ENCODE results near the gene SLC9A3. TPM values are rescaled to one million over a fixed set of nuclear protein-coding genes. Genes with fewer than 3 reads are reported as not detected.

The SLC9A3 gene
- total RNA-seq, 1 experiment from 2014 or later, result 0.85 TPM

DNA sequence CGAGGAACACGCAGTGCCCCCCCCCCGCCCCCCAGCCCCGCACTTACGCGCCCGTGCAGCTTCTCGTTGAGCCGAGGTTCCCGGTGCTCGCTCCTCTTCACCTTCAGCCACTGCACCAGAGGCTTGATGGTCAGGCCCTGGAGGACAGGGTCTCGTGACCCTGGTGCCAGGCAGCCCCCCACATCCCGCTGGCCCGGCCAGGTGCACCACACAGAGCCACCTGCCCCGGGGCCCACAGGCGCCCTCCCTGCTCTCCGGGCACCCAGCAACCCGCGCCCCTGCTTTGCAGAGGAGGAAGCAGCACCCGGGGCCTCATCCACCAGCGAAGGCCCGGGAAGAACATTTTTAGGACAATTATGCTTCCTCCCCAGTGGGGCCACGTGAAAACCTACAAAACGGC lies 42.2 kb downstream of the SLC9A3 start:
- Histone ChIP-seq H2BK15ac (ENCODE audit: low read depth, low read length) (no peak overlapping the region), H3K14ac (ENCODE audit: insufficient read depth, low read length) (no peak overlapping the region), H3K4me2 (ENCODE audit: insufficient read depth, insufficient read length, low read length) (no peak overlapping the region), H3K27me3 (ENCODE audit: insufficient read depth, low read length) (no peaks in the 10 kb centered on the region), H3K23ac (ENCODE audit: insufficient read length, low read depth, low read length) (no peak overlapping the region), H3K4ac (ENCODE audit: low read depth, low read length) (no peak overlapping the region), H3K4me1 (ENCODE audit: insufficient read depth, low read length) (no peaks in the 10 kb centered on the region), H3K18ac (ENCODE audit: insufficient read length, low read depth, low read length) (no peak overlapping the region), H2BK120ac (ENCODE audit: low read depth, low read length, poor library complexity, severe bottlenecking) (no peak overlapping the region), H4K5ac (ENCODE audit: insufficient read length, low read depth, low read length) (no peak overlapping the region), H3K79me2 (ENCODE audit: insufficient read depth, low read length) (no peaks in the 10 kb centered on the region), H3K27ac (ENCODE audit: insufficient read length, low read depth, low read length) (no peak overlapping the region), H3K56ac (ENCODE audit: insufficient read length, low read depth, low read length) (no peak overlapping the region), H3K9ac (ENCODE audit: extremely low read depth, insufficient read length, low read length) (no peak overlapping the region), H2AK5ac (ENCODE audit: insufficient read length, low read length) (no peak overlapping the region), H2BK12ac (ENCODE audit: insufficient read length, low read depth, low read length) (no peak overlapping the region), H2AFZ (ENCODE audit: low read length) (no peak overlapping the region), H3K79me1 (ENCODE audit: insufficient read depth, low read depth, low read length, poor library complexity, severe bottlenecking) (no peaks in the 10 kb centered on the region), H2BK5ac (ENCODE audit: insufficient read length, low read length) (no peak overlapping the region), H3T11ph (ENCODE audit: low read length) (no peak overlapping the region), H4K91ac (ENCODE audit: insufficient read length, low read depth, low read length) (no peak overlapping the region), H3K23me2 (ENCODE audit: insufficient read length, low read depth, low read length, poor library complexity, severe bottlenecking) (no peaks in the 10 kb centered on the region), H4K8ac (replicated peaks; ENCODE audit: insufficient read length, low read depth, low read length) (no peak overlapping the region), H2BK20ac (ENCODE audit: low read depth, low read length, poor library complexity, severe bottlenecking) (no peak overlapping the region), H4K20me1 (ENCODE audit: control insufficient read depth, insufficient read depth, insufficient read length) (no peaks in the 10 kb centered on the region), H3K9me3 (ENCODE audit: control insufficient read depth, low read depth, low read length) (no peaks in the 10 kb centered on the region)
- WGBS (ENCODE audit: extremely low coverage, insufficient read length, low lambda C conversion rate), result no CpG with 5 or more reads among the region's 24 CpGs
- Mint-ChIP-seq H3K36me3 (ENCODE audit: insufficient read depth in 1 of 3, low read depth in 3 of 3) (no peaks in the 10 kb centered on the region), H3K4me3 (no peak overlapping the region), H3K9me3 (no peaks in the 10 kb centered on the region), H3K27ac (no peak overlapping the region), H3K27me3 (ENCODE audit: low read depth) (peaks cover 18% of the 10 kb centered on the region), H3K4me1 (no peaks in the 10 kb centered on the region; a peak in 1 of 4 replicates)
- TF ChIP-seq, protein P1, sequence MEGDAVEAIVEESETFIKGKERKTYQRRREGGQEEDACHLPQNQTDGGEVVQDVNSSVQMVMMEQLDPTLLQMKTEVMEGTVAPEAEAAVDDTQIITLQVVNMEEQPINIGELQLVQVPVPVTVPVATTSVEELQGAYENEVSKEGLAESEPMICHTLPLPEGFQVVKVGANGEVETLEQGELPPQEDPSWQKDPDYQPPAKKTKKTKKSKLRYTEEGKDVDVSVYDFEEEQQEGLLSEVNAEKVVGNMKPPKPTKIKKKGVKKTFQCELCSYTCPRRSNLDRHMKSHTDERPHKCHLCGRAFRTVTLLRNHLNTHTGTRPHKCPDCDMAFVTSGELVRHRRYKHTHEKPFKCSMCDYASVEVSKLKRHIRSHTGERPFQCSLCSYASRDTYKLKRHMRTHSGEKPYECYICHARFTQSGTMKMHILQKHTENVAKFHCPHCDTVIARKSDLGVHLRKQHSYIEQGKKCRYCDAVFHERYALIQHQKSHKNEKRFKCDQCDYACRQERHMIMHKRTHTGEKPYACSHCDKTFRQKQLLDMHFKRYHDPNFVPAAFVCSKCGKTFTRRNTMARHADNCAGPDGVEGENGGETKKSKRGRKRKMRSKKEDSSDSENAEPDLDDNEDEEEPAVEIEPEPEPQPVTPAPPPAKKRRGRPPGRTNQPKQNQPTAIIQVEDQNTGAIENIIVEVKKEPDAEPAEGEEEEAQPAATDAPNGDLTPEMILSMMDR (conservative IDR thresholded peaks at IDR 0.05), result no peak
- no peak for DNase-seq

Measured in H9 (cell line).